CD4-positive, alpha-beta memory T cell (primary cell): ENCODE data around the gene SEPTIN1. TPM values are rescaled to one million over a fixed set of nuclear protein-coding genes. Genes with fewer than 3 reads are reported as not detected.

Experiments
- CTCF ChIA-PET: fragments of 350-600 bp; sonication (Branson Sonifier 250); formaldehyde crosslinking; loops from one replicate; lab custom pipeline; 2021; ENCODE audit warnings: inconsistent platforms; ENCODE audit not compliant: partially characterized antibody; lab: Charles Lee
- POLR2A ChIA-PET: fragments of 350-600 bp; sonication (Branson Sonifier 250); formaldehyde crosslinking; loops from one replicate; lab custom pipeline; 2021; ENCODE audit not compliant: partially characterized antibody; lab: Charles Lee
- DNase-seq, 5 donors: peaks; one replicate each; pipeline versions ENCODE4 v3.0.0 to v3.0.0-alpha.2; 2020 to 2022; ENCODE audit warnings: mixed read lengths in 1 of 5
- H3K27ac ChIP-seq: one replicate; pipeline ENCODE4 v1.7.0; 2013; ENCODE audit warnings: low read depth, low read length
- H3K27me3 ChIP-seq: 2 replicates; pipeline ENCODE4 v1.7.0; 2013; ENCODE audit warnings: mild to moderate bottlenecking, low read length, moderate library complexity; ENCODE audit not compliant: insufficient read depth
- H3K36me3 ChIP-seq: 2 replicates; pipeline ENCODE4 v1.7.0; 2013; ENCODE audit warnings: mild to moderate bottlenecking, low read length, moderate library complexity; ENCODE audit not compliant: insufficient read depth
- H3K4me1 ChIP-seq: 2 replicates; pipeline ENCODE4 v1.7.0; 2013; ENCODE audit warnings: mild to moderate bottlenecking, low read length, moderate library complexity; ENCODE audit not compliant: insufficient read depth
- H3K4me3 ChIP-seq, 2 donors: one replicate each; pipeline ENCODE4 v1.7.0; 2013; ENCODE audit warnings: low read length in 2 of 2, mild to moderate bottlenecking in 1 of 2
- H3K9me3 ChIP-seq, 2 donors: one replicate each; pipeline ENCODE4 v1.7.0; 2013; ENCODE audit warnings: low read length in 2 of 2, control low read depth in 1 of 2; ENCODE audit not compliant: control insufficient read depth in 1 of 2
- H3K27ac Mint-ChIP-seq, 7 donors: one replicate each; pipeline ENCODE4 v1.8.0; 2020 to 2021; ENCODE audit warnings: mixed read lengths in 7 of 7, mild to moderate bottlenecking in 6 of 7, inconsistent platforms in 3 of 7, moderate library complexity in 3 of 7
- H3K27me3 Mint-ChIP-seq, 2 donors: one replicate each; pipeline ENCODE4 v1.8.0; 2020 to 2021; ENCODE audit warnings: mixed read lengths in 2 of 2
- H3K36me3 Mint-ChIP-seq, 2 donors: one replicate each; pipeline ENCODE4 v1.8.0; 2020 to 2021; ENCODE audit warnings: mixed read lengths in 2 of 2, inconsistent platforms in 1 of 2, mild to moderate bottlenecking in 1 of 2
- H3K4me1 Mint-ChIP-seq, 4 donors: one replicate each; pipeline ENCODE4 v1.8.0; 2020 to 2021; ENCODE audit warnings: mixed read lengths in 4 of 4, mild to moderate bottlenecking in 1 of 4
- H3K4me3 Mint-ChIP-seq, 8 donors: one replicate each; pipeline ENCODE4 v1.8.0; 2020 to 2021; ENCODE audit warnings: mixed read lengths in 8 of 8, mild to moderate bottlenecking in 7 of 8, moderate library complexity in 6 of 8, inconsistent platforms in 3 of 8
- H3K9me3 Mint-ChIP-seq, 8 donors: one replicate each; pipeline ENCODE4 v1.8.0; 2020 to 2021; ENCODE audit warnings: mixed read lengths in 8 of 8, mild to moderate bottlenecking in 5 of 8, inconsistent platforms in 3 of 8, moderate library complexity in 1 of 8
- intact Hi-C: fragments of 100-400 bp; cut with micrococcal nuclease; formaldehyde crosslinking; loops from one replicate; pipeline ENCODE4 v1.15.1; 2023
- polyA plus RNA-seq, 2 donors: library from polyadenylated mRNA; unstranded; fragments of 300-500 nt; fragmentation: Illumina TruSeq; gene quantifications; one replicate each; pipeline ENCODE4 v1.2.3, GENCODE V29; 2021
- total RNA-seq, 2 experiments: library from RNA; stranded (reverse); gene quantifications; one replicate each; pipeline ENCODE4 v1.2.3, GENCODE V29; 2021

SEPTIN1 gene
- total and polyA plus RNA-seq, 4 experiments from 2014 or later, result 198 to 212 (median 208) TPM

DNA sequence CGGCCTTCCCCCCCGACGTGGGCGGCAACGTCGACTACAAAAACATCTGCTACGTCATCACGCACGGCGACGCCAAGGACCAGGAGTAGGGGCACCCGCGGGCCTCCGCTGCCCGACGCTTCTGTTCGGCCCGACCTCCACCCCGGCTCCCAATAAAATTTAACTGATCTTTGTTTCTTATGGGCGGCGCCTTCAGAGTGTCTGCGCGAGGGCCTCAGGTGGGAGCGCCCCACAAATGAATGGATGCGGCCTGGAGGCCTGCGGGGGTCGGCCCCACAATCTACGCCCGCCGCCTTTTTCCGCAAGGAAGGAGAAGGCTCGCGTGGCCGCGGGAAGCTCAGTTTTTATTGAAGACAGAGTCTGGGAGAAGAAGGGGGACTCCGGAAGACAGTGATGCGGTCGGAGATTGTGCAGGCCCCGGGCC lies 4.5 kb downstream of the SEPTIN1 start:
- Mint-ChIP-seq H3K27me3 (no peaks in the 10 kb centered on the region), H3K27ac (peak overlapping the region; percentile 97 to 100 (median 100)), H3K9me3 (peaks cover 0 to 5% (median 0%) of the 10 kb centered on the region in 8 donors), H3K36me3 (peaks cover 12 to 29% of the 10 kb centered on the region in 2 donors), H3K4me3 (peak overlapping the region; percentile 91 to 100 (median 96)), H3K4me1 (peaks cover 31 to 64% (median 45%) of the 10 kb centered on the region in 4 donors)
- Histone ChIP-seq H3K4me3 (peak overlapping the region; percentile 48 to 78), H3K27ac (peak overlapping the region; percentile 96), H3K4me1 (peaks cover 62% of the 10 kb centered on the region), H3K9me3 (no peaks in the 10 kb centered on the region), H3K36me3 (peaks cover 6% of the 10 kb centered on the region), H3K27me3 (no peaks in the 10 kb centered on the region)
- peak; percentile 88 to 93 (median 89) for DNase-seq
- ChIA-PET CTCF (interaction anchor here (0.6 kb wide), 1 partner anchor 32 kb away, joined by 3 read pairs; no protein-coding TSS in a partner anchor), POLR2A (interaction anchor here (0.6 to 11.2 kb wide), 21 partner anchors 9 to 1527 kb away, joined by 3 to 540 read pairs (median 5); partner anchors contain the start of genes ALDOA, CD2BP2, CORO1A and DCTPP1)
- intact Hi-C loops, result loop anchor here (1.0 to 5.0 kb wide), 7 partner anchors 8 to 571 kb away; partner anchors contain the start of genes ALDOA, CD2BP2, MAZ and TBC1D10B

DNA sequence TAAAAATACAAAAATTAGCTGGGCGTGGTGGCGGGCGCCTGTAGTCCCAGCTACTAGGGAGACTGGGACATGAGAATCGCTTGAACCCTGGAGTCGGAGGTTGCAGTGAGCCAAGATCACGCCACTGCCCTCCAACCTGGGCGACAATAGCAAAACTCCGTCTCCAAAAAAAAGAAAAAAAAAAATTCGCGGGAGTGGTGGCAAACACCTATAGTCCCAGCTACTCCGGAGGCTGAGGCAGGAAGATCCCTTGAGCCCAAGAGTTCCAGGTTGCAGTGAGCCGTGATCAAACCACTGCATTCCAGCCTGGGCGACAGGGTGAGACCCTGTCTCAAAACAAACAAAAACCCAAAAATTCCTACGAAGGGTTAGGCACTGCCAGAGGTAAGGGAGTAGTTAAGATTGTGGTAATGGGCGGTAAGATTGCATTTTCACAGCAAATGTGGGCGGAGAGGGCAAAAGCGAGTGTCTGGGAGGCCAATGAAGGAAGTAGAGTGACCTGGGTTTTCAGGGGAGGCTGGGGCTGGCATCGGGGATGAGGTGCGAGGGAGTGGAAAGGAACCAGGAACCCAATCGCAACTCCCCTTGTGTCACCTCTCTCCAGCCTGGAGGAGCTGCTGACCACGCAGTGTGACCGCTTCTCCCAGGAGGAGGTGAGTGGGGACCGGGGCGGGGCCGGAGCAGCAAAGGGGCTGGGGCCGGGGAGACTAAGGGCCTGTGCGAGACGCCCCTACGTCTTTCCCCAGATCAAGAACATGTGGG lies 5.1 kb downstream of the SEPTIN1 start:
- intact Hi-C loops, result loop anchor here (5.0 kb wide), 1 partner anchor 570 kb away; the partner anchor contains the start of gene MAZ
- Histone ChIP-seq H3K9me3 (no peaks in the 10 kb centered on the region), H3K27ac (peak overlapping the region; percentile 96), H3K27me3 (no peaks in the 10 kb centered on the region), H3K4me3 (peak overlapping the region; percentile 48 to 78), H3K36me3 (peaks cover 6% of the 10 kb centered on the region), H3K4me1 (peaks cover 60% of the 10 kb centered on the region)
- CTCF ChIA-PET, result no interaction called here
- peaks cover 12 to 29% of the 10 kb centered on the region in 2 donors for H3K36me3 Mint-ChIP-seq
- H3K27ac Mint-ChIP-seq, result peak overlapping the region; percentile 97 to 100 (median 100)
- H3K27me3 Mint-ChIP-seq, result no peaks in the 10 kb centered on the region
- H3K4me3 Mint-ChIP-seq, result peak overlapping the region; percentile 91 to 100 (median 96)
- POLR2A ChIA-PET, result interaction anchor here (0.5 to 11.2 kb wide), 21 partner anchors 9 to 714 kb away, joined by 3 to 540 read pairs (median 5); partner anchors contain the start of genes ALDOA, CD2BP2, CORO1A and DCTPP1
- peaks cover 28 to 58% (median 44%) of the 10 kb centered on the region in 4 donors for H3K4me1 Mint-ChIP-seq
- no peak for DNase-seq
- H3K9me3 Mint-ChIP-seq, result peaks cover 0 to 5% (median 0%) of the 10 kb centered on the region in 8 donors

DNA sequence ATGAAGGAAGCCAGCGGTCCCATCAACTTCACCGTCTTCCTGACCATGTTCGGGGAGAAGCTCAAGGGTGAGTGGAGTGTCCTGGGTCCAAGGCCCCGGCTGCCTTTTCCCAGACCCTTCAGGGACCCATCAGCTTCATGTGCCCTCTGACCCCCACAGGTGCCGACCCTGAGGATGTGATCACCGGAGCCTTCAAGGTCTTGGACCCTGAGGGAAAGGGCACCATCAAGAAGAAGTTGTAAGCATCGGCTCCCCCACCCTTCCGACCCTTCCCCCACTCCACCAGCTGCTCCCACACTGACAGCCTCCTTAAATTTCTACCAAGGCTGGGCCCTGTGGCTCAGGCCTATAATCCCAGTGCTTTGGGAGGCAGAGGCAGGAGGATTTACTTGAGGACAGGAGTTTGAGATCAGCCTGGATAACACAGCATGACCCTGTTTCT lies 5.9 kb downstream of the SEPTIN1 start:
- Histone ChIP-seq H3K27me3 (no peaks in the 10 kb centered on the region), H3K4me3 (no peak overlapping the region), H3K27ac (peak overlapping the region; percentile 96), H3K9me3 (no peaks in the 10 kb centered on the region), H3K36me3 (peaks cover 6% of the 10 kb centered on the region), H3K4me1 (peaks cover 60% of the 10 kb centered on the region)
- intact Hi-C loops, result loop anchor here (5.0 kb wide), 1 partner anchor 569 kb away; the partner anchor contains the start of gene MAZ
- peak overlapping the region in 2 of 8 donors; percentile 26 to 100 for H3K4me3 Mint-ChIP-seq
- no peaks in the 10 kb centered on the region for H3K27me3 Mint-ChIP-seq
- H3K36me3 Mint-ChIP-seq, result peaks cover 12 to 28% of the 10 kb centered on the region in 2 donors
- POLR2A ChIA-PET, result interaction anchor here (0.5 to 11.2 kb wide), 7 partner anchors 8 to 415 kb away, joined by 4 to 540 read pairs (median 37); partner anchors contain the start of genes ALDOA, CD2BP2, MYL11 and TBC1D10B
- H3K9me3 Mint-ChIP-seq, result peaks cover 0 to 5% (median 0%) of the 10 kb centered on the region in 8 donors
- H3K27ac Mint-ChIP-seq, result peak overlapping the region in 6 of 7 donors; percentile 24 to 100 (median 98)
- DNase-seq, result no peak
- peaks cover 31 to 59% (median 46%) of the 10 kb centered on the region in 4 donors for H3K4me1 Mint-ChIP-seq
- CTCF ChIA-PET, result interaction anchor here (1.2 kb wide), 1 partner anchor 33 kb away, joined by 4 read pairs; no protein-coding TSS in a partner anchor

DNA sequence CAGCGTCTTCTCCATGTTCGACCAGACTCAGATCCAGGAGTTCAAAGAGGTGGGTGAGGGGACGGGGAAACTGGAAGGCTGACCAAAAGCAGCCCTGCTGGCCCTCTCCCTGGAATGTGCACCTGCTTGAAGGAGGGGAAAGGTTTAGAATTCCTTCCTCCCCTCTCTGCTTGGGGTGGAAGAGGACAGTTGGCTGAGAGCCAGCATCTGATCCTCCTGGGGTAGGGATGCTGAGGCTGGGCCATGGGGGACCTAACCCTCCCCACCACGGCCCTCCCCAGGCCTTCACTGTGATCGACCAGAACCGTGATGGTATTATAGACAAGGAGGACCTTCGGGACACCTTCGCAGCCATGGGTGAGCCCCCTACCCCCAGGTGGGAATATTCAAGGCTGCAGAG lies 6.5 kb downstream of the SEPTIN1 start:
- Mint-ChIP-seq H3K27ac (peak overlapping the region; percentile 51 to 100 (median 77)), H3K27me3 (no peaks in the 10 kb centered on the region), H3K4me3 (peak overlapping the region in 1 of 8 donors; percentile 52), H3K9me3 (peaks cover 0 to 5% (median 0%) of the 10 kb centered on the region in 8 donors), H3K4me1 (peaks cover 31 to 59% (median 47%) of the 10 kb centered on the region in 4 donors), H3K36me3 (peaks cover 12 to 25% of the 10 kb centered on the region in 2 donors)
- Histone ChIP-seq H3K9me3 (no peaks in the 10 kb centered on the region), H3K36me3 (peaks cover 6% of the 10 kb centered on the region), H3K27me3 (no peaks in the 10 kb centered on the region), H3K4me3 (no peak overlapping the region), H3K4me1 (peaks cover 58% of the 10 kb centered on the region), H3K27ac (peak overlapping the region; percentile 10)
- intact Hi-C loops, result loop anchor here (5.0 kb wide), 1 partner anchor 569 kb away; the partner anchor contains the start of gene MAZ
- CTCF ChIA-PET, result interaction anchor here (1.2 to 1.4 kb wide), 2 partner anchors 20 to 33 kb away, joined by 3 to 4 read pairs; no protein-coding TSS in a partner anchor
- DNase-seq, result no peak
- POLR2A ChIA-PET, result interaction anchor here (1.2 to 11.2 kb wide), 5 partner anchors 20 to 310 kb away, joined by 6 to 540 read pairs (median 37); partner anchors contain the start of genes ALDOA, CD2BP2, ZNF48 and ZNF771

DNA sequence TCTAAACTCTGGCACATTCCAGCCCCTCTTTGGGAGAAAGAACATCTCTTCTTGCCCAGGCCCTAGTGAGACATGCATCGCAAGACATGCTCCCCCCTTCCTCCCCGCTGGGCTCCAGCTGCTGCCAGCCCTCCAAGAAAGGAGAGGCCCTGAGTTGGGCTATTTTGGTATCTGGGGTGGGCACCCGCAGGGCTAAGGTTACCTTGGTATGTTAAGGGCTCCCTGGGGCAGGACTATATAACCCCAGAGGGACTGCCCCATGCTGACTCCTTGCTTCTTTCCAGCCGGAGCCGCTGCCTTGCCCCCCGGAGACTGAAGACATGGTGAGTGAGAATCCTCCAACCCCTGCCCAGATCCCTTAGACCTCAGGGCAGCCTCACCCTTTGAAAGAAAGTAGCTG lies 7.8 kb downstream of the SEPTIN1 start, which contains the start of gene MYL11:
Gene MYL11 (plus strand): TSS at position 265 of the 400 bp plus-strand sequence. CDS start 56 bp downstream, at position 321.
- CTCF ChIA-PET, result interaction anchor here (1.6 kb wide), 1 partner anchor 36 kb away, joined by 3 read pairs; no protein-coding TSS in a partner anchor
- DNase-seq, result no peak
- peak within 1 kb of the TSS; percentile 57 to 99 (median 81) for H3K27ac Mint-ChIP-seq
- H3K4me3 Mint-ChIP-seq, result peak within 1 kb of the TSS in 2 of 8 donors; percentile 2 to 52
- intact Hi-C loops, result no loop called here
- Histone ChIP-seq H3K27me3 (no peaks in the 10 kb centered on the region), H3K9me3 (no peaks in the 10 kb centered on the region), H3K4me1 (peaks cover 45% of the 10 kb centered on the region), H3K4me3 (no peak within 1 kb of the TSS), H3K27ac (peak within 1 kb of the TSS; percentile 10), H3K36me3 (no peaks in the 10 kb centered on the region)
- H3K27me3 Mint-ChIP-seq, result peaks cover 0 to 2% of the 10 kb centered on the region in 2 donors
- peaks cover 5 to 18% of the 10 kb centered on the region in 2 donors for H3K36me3 Mint-ChIP-seq
- H3K9me3 Mint-ChIP-seq, result peaks cover 0 to 5% (median 0%) of the 10 kb centered on the region in 8 donors
- POLR2A ChIA-PET, result interaction anchor here (6.7 to 12.9 kb wide), 2 partner anchors 6 to 18 kb away, joined by 47 to 224 read pairs; partner anchors contain the start of genes CD2BP2 and SEPTIN1
- peaks cover 25 to 50% (median 38%) of the 10 kb centered on the region in 4 donors for H3K4me1 Mint-ChIP-seq

DNA sequence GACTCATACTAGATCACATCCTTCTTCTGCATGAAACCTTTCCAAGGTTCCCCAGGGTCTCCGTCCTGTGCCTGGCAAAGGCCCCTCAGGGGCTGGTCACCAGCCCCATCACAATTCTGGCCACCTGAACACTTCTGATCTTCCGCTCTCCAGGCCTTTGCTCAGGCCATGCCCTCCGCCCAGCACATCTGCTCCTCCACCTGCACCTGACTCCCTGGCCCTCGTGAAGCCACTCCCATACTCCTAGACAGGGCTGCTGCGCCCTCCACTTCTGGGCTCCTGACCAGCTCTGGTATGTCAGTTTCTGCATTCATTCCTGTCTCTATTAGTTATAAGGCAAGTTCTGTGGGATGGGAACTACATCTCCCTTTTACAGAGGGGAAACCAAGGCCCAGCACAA lies 9.6 kb downstream of the SEPTIN1 start:
- H3K27ac ChIP-seq, result no peak overlapping the region
- peaks cover 36 to 50% (median 43%) of the 10 kb centered on the region in 4 donors for H3K4me1 Mint-ChIP-seq
- H3K27ac Mint-ChIP-seq, result peak overlapping the region; percentile 12 to 95 (median 85)
- POLR2A ChIA-PET, result interaction anchor here (1.0 to 12.9 kb wide), 4 partner anchors 8 to 45 kb away, joined by 4 to 224 read pairs (median 32); partner anchors contain the start of genes SEPTIN1 and ZNF771
- DNase-seq, result no peak
- CTCF ChIA-PET, result interaction anchor here (2.6 kb wide), 2 partner anchors 10 to 35 kb away, joined by 24 to 41 read pairs; partner anchors contain the start of genes SEPTIN1 and ZNF771
- no peaks in the 10 kb centered on the region for H3K27me3 ChIP-seq
- H3K36me3 ChIP-seq, result no peaks in the 10 kb centered on the region
- peaks cover 53% of the 10 kb centered on the region for H3K4me1 ChIP-seq
- H3K4me3 ChIP-seq, result no peak overlapping the region
- peaks cover 0 to 2% of the 10 kb centered on the region in 2 donors for H3K27me3 Mint-ChIP-seq
- intact Hi-C loops, result no loop called here
- no peaks in the 10 kb centered on the region for H3K9me3 Mint-ChIP-seq
- H3K9me3 ChIP-seq, result no peaks in the 10 kb centered on the region
- H3K36me3 Mint-ChIP-seq, result peaks cover 0 to 10% of the 10 kb centered on the region in 2 donors
- H3K4me3 Mint-ChIP-seq, result peak overlapping the region in 6 of 8 donors; percentile 2 to 80 (median 24)
